Ishikawa (cell line): ENCODE measurements around the gene CAMK4.

Experiments used
- CEBPB ChIP-seq: IDR thresholded peaks from 2 replicates; pipeline ENCODE4 v1.6.1; 2012
- CREB1 ChIP-seq: IDR thresholded peaks from 2 replicates; pipeline ENCODE4 v1.6.1; 2012; ENCODE audit warnings: low read depth
- EGR1 ChIP-seq: IDR thresholded peaks from 2 replicates; pipeline ENCODE4 v1.6.1; 2012
- EP300 ChIP-seq: IDR thresholded peaks from 2 replicates; pipeline ENCODE4 v1.6.1; 2012; ENCODE audit warnings: borderline replicate concordance
- FOXM1 ChIP-seq: IDR thresholded peaks from 2 replicates; pipeline ENCODE4 v1.6.1; 2012; ENCODE audit warnings: low read depth, borderline replicate concordance
- MAX ChIP-seq: IDR thresholded peaks from 2 replicates; pipeline ENCODE4 v1.6.1; 2012
- NFIC ChIP-seq: IDR thresholded peaks from 2 replicates; pipeline ENCODE4 v1.6.1; 2012
- RAD21 ChIP-seq: IDR thresholded peaks from 2 replicates; pipeline ENCODE4 v1.6.1; 2012; ENCODE audit warnings: low read depth
- REST ChIP-seq: IDR thresholded peaks from 2 replicates; pipeline ENCODE4 v1.6.1; 2012; ENCODE audit warnings: low read depth, mild to moderate bottlenecking
- TAF1 ChIP-seq: IDR thresholded peaks from 2 replicates; pipeline ENCODE4 v1.6.1; 2012; ENCODE audit warnings: low read depth, mild to moderate bottlenecking
- TCF12 ChIP-seq: IDR thresholded peaks from 2 replicates; pipeline ENCODE4 v1.6.1; 2012; ENCODE audit warnings: low read depth
- TEAD4 ChIP-seq: IDR thresholded peaks from 2 replicates; pipeline ENCODE4 v1.6.1; 2012
- USF1 ChIP-seq: IDR thresholded peaks from 2 replicates; pipeline ENCODE4 v1.6.1; 2012
- YY1 ChIP-seq: IDR thresholded peaks from 2 replicates; pipeline ENCODE4 v1.6.1; 2012; ENCODE audit warnings: low read depth
- ZBTB7A ChIP-seq: IDR thresholded peaks from 2 replicates; pipeline ENCODE4 v1.6.1; 2012; ENCODE audit warnings: low read depth

The CAMK4 gene

GRCh38 chr5:111469903-111470302 is 245.7 kb downstream of the CAMK4 start:
- TF ChIP-seq EP300 (no peak), NFIC (no peak), ZBTB7A (no peak), TEAD4 (no peak), EGR1 (no peak), MAX (no peak)

- no peak for TF ChIP-seq CEBPB
- no peak for TF ChIP-seq TCF12
- no peak for TF ChIP-seq USF1
- TF ChIP-seq MAX: no peak
- no peak for TF ChIP-seq NFIC
- TF ChIP-seq YY1: no peak
- TF ChIP-seq TEAD4: no peak
Observed at GRCh38 chr5:111472096-111472495, 247.9 kb downstream of the CAMK4 start.

- TF ChIP-seq CEBPB (no peak), MAX (no peak), CREB1 (no peak), REST (no peak), TEAD4 (no peak), NFIC (no peak), USF1 (no peak), EGR1 (no peak), YY1 (no peak), FOXM1 (no peak), RAD21 (no peak), EP300 (no peak), TAF1 (no peak), TCF12 (no peak)
Observed at GRCh38 chr5:111472579-111472978, 248.4 kb downstream of the CAMK4 start.

GRCh38 chr5:111478266-111478665 is 254.1 kb downstream of the CAMK4 start:
- TF ChIP-seq USF1: no peak
- no peak for TF ChIP-seq FOXM1
- TF ChIP-seq YY1: no peak
- no peak for TF ChIP-seq NFIC
- no peak for TF ChIP-seq REST
- TF ChIP-seq MAX: no peak
- TF ChIP-seq RAD21: no peak
- no peak for TF ChIP-seq TCF12
- no peak for TF ChIP-seq EGR1
- TF ChIP-seq CEBPB: no peak
- no peak for TF ChIP-seq CREB1
- TF ChIP-seq ZBTB7A: no peak
- no peak for TF ChIP-seq TAF1
- TF ChIP-seq EP300: no peak
- no peak for TF ChIP-seq TEAD4

GRCh38 chr5:111478898-111479297 is 254.7 kb downstream of the CAMK4 start:
- no peak for TF ChIP-seq CREB1
- TF ChIP-seq ZBTB7A: no peak
- no peak for TF ChIP-seq FOXM1
- no peak for TF ChIP-seq MAX
- TF ChIP-seq RAD21: no peak
- TF ChIP-seq REST: no peak
- no peak for TF ChIP-seq CEBPB
- no peak for TF ChIP-seq EP300
- TF ChIP-seq TEAD4: no peak
- TF ChIP-seq EGR1: no peak
- TF ChIP-seq TCF12: no peak
- TF ChIP-seq YY1: no peak
- no peak for TF ChIP-seq USF1
- no peak for TF ChIP-seq NFIC
- TF ChIP-seq TAF1: no peak
